Prostate gland (tissue), 2 donors: ENCODE results near the gene VCAN.

Source experiments
- CTCF ChIP-seq, 4 experiments: fragments of 200-600 bp in 2 of 4; fragments of 450-650 bp in 2 of 4; sonication (generic) in 2 of 4; IDR thresholded peaks; 1 replicate in 3 of 4; 2 replicates in 1 of 4; pipeline ENCODE4 v1.5.1; 2016 to 2019; ENCODE audit warnings: antibody characterized with exemption in 4 of 4, mild to moderate bottlenecking in 2 of 4, moderate library complexity in 2 of 4
- POLR2A ChIP-seq: fragments of 450-650 bp; IDR thresholded peaks from one replicate; pipeline ENCODE4 v1.6.1; 2016; ENCODE audit warnings: antibody characterized with exemption, mild to moderate bottlenecking
- POLR2AphosphoS5 ChIP-seq: sonication (generic); formaldehyde crosslinking; IDR thresholded peaks from one replicate; pipeline ENCODE4 v1.6.1; 2017; ENCODE audit warnings: antibody characterized with exemption

GRCh38 chr5:83527722-83528438 is 56.3 kb downstream of the VCAN start:
- TF ChIP-seq POLR2A (no peak), CTCF (IDR thresholded peaks at IDR 0.05) (no peak), POLR2AphosphoS5 (no peak)
